Prostate gland (tissue), 2 donors: ENCODE measurements around the gene GNAS.

Source experiments
- CTCF ChIP-seq, 4 experiments: fragments of 200-600 bp in 2 of 4; fragments of 450-650 bp in 2 of 4; sonication (generic) in 2 of 4; IDR thresholded peaks; 1 replicate in 3 of 4; 2 replicates in 1 of 4; pipeline ENCODE4 v1.5.1; 2016 to 2019; ENCODE audit warnings: antibody characterized with exemption in 4 of 4, mild to moderate bottlenecking in 2 of 4, moderate library complexity in 2 of 4
- POLR2A ChIP-seq: fragments of 450-650 bp; IDR thresholded peaks from one replicate; pipeline ENCODE4 v1.6.1; 2016; ENCODE audit warnings: antibody characterized with exemption, mild to moderate bottlenecking

DNA sequence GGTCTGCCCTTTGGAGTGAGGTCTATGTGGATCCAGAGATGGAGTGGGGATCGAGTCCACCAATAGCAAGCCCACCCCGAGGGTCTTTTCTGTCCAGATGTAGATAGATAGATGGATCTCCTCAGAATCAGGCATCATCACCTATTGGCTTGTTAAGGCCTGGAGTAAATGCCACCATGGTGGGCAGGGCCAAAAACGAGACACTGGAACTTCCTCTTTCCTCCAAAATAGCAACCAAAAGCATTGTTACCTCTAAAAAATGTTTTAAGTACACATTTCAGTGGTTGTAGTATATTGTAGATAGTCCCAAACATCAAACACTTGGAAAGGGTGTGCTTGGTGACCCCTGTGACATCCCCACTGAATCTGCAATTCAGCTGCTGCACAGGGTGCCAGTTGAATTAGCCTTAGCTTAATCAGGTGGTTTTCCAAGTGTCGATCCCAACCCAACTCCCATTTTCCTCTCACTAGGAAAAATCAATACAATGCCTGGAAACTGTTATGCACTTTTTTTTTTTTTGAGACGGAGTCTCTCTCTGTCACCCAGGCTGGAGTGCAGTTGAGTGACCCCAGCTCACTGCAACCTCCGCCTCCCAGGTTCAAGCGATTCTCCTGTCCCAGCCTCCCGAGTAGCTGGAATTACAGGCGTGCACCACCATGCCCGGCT lies 93.6 kb downstream of the GNAS start:
- TF ChIP-seq CTCF (IDR thresholded peaks at IDR 0.05) (no peak), POLR2A (no peak)
